BJ (cell line): Measurements from ENCODE around the gene MTA1. TPM values are rescaled to one million over a fixed set of nuclear protein-coding genes. Genes with fewer than 3 reads are reported as not detected.

Source experiments
- CTCF ChIA-PET: fragments of 350-600 bp; formaldehyde crosslinking; extraction: SDS; loops from one replicate; lab custom pipeline; 2021; ENCODE audit warnings: antibody characterized with exemption, inconsistent platforms; lab: Yijun Ruan, JAX
- POLR2A ChIA-PET: fragments of 300-600 bp; sonication (Branson Sonifier 250); formaldehyde crosslinking; extraction: SDS; loops from one replicate; lab custom pipeline; 2021; ENCODE audit warnings: antibody characterized with exemption; lab: Charles Lee
- DNase-seq: peaks from one replicate; pipeline ENCODE4 v3.0.0-alpha.2; 2011; ENCODE audit warnings: low read depth
- H3K27me3 ChIP-seq: 2 replicates; pipeline ENCODE4 v1.6.0; 2011; ENCODE audit warnings: low read length; ENCODE audit not compliant: control insufficient read depth, insufficient read depth
- H3K36me3 ChIP-seq: 2 replicates; pipeline ENCODE4 v1.5.1; 2011; ENCODE audit warnings: low read length; ENCODE audit not compliant: control insufficient read depth, insufficient read depth
- H3K4me3 ChIP-seq: 2 replicates; pipeline ENCODE4 v1.5.1; 2011; ENCODE audit warnings: low read depth, mild to moderate bottlenecking, control low read depth, low read length
- CTCF ChIP-seq: IDR thresholded peaks from 2 replicates; pipeline ENCODE4 v1.5.1; 2011; ENCODE audit warnings: low read depth, mild to moderate bottlenecking, control low read depth, inconsistent platforms, low read length, moderate library complexity; ENCODE audit not compliant: insufficient read depth
- polyA plus RNA-seq: library from polyadenylated mRNA; depleted of rRNA; stranded (reverse); fragments of >200 nt; gene quantifications from 2 replicates; pipeline ENCODE4 v1.2.3, GENCODE V29; 2011; rRNA removed

Gene MTA1
- polyA plus RNA-seq, 1 experiment, result 48.8 TPM

- H3K27me3 ChIP-seq, result no peaks in the 10 kb centered on the region; the same call in 1 of the 2 replicates
- ChIA-PET CTCF (no interaction called here), POLR2A (no interaction called here)
- no peak for TF ChIP-seq CTCF
- no peak for DNase-seq
- no peak overlapping the region for H3K4me3 ChIP-seq
- no peaks in the 10 kb centered on the region for H3K36me3 ChIP-seq
These were observed 89.0 kb downstream of the MTA1 start for GRCh38 chr14:105508601-105509000.

GRCh38 chr14:105517096-105517495 is 97.5 kb downstream of the MTA1 start:
- ChIA-PET CTCF (interaction anchor here (1.1 to 1.3 kb wide), 4 partner anchors 10 to 36 kb away, joined by 3 read pairs; no protein-coding TSS in a partner anchor), POLR2A (no interaction called here)
- Histone ChIP-seq H3K4me3 (no peak overlapping the region), H3K36me3 (no peaks in the 10 kb centered on the region), H3K27me3 (peaks cover 2% of the 10 kb centered on the region; the same call in 1 of the 2 replicates)
- no peak for TF ChIP-seq CTCF
- no peak for DNase-seq

- Histone ChIP-seq H3K27me3 (peaks cover 2% of the 10 kb centered on the region; the same call in 1 of the 2 replicates), H3K4me3 (no peak overlapping the region), H3K36me3 (no peaks in the 10 kb centered on the region)
- ChIA-PET CTCF (no interaction called here), POLR2A (no interaction called here)
- TF ChIP-seq CTCF, result no peak
- DNase-seq, result no peak
These were observed 100.5 kb downstream of the MTA1 start for GRCh38 chr14:105519946-105520698.

Other genes with a start within 250 kb of the MTA1 start
- 6.5 and 10.9 TPM in 2 replicates for gene NUDT14, start 238.5 kb upstream of the MTA1 start, polyA plus RNA-seq
- 32.6 and 41.9 TPM in 2 replicates for gene BTBD6, start 171.3 kb upstream of the MTA1 start, polyA plus RNA-seq
- gene BRF1, start 118.8 kb upstream of the MTA1 start, polyA plus RNA-seq, result 5.8 and 8.2 TPM in 2 replicates
- gene PACS2, start 105.1 kb upstream of the MTA1 start, polyA plus RNA-seq, result 13.4 and 21.4 TPM in 2 replicates
- 0.17 and 0.22 TPM in 2 replicates for gene TEX22, start 21.3 kb upstream of the MTA1 start, polyA plus RNA-seq
- 8.0 and 19.5 TPM in 2 replicates for gene CRIP2, start 55.0 kb downstream of the MTA1 start, polyA plus RNA-seq
- 0.90 and 1.4 TPM in 2 replicates for gene CRIP1, start 67.1 kb downstream of the MTA1 start, polyA plus RNA-seq
- 3.3 and 6.4 TPM in 2 replicates for gene TEDC1, start 71.4 kb downstream of the MTA1 start, polyA plus RNA-seq
- gene TMEM121, start 106.8 kb downstream of the MTA1 start, polyA plus RNA-seq, result 4.0 and 4.6 TPM in 2 replicates